Stimulated activated naive B cell treated with anti-CD40 and anti-IgM and Interleukin-4, amounts not matched to agents 10 μg/mL and 1 μg/mL and 100 μg/mL, for 72 hours (primary cell): ENCODE measurements around the gene CTSK.
A peak's percentile ranks its signal among the peaks of the same experiment; 100 is the strongest.
"Not testable (repeated sequence)": the region's sequence is repeated elsewhere in the genome, so short reads cannot be mapped to it uniquely, and the experiment has no call there.

Experiments
- ATAC-seq, 2 donors: fragments of 150-1000 bp; cut with Tn5 transposase; replicated peaks; 2 replicates each; pipeline ENCODE4 v1.10.0; 2021; ENCODE audit warnings: moderate library complexity in 1 of 2
- DNase-seq: peaks from one replicate; pipeline ENCODE4 v3.0.0; 2021
- H3K27ac Mint-ChIP-seq: one replicate; pipeline ENCODE4 v1.8.0; 2022; ENCODE audit warnings: mild to moderate bottlenecking, mixed read lengths
- H3K27me3 Mint-ChIP-seq, 2 donors: one replicate each; pipeline ENCODE4 v1.8.0; 2022; ENCODE audit warnings: mixed read lengths in 2 of 2
- H3K36me3 Mint-ChIP-seq, 2 donors: one replicate each; pipeline ENCODE4 v1.8.0; 2022; ENCODE audit warnings: mixed read lengths in 2 of 2, mild to moderate bottlenecking in 1 of 2
- H3K4me1 Mint-ChIP-seq, 2 donors: one replicate each; pipeline ENCODE4 v1.8.0; 2022; ENCODE audit warnings: mixed read lengths in 2 of 2, mild to moderate bottlenecking in 1 of 2
- H3K4me3 Mint-ChIP-seq, 2 donors: one replicate each; pipeline ENCODE4 v1.8.0; 2022; ENCODE audit warnings: mild to moderate bottlenecking in 2 of 2, mixed read lengths in 2 of 2, moderate library complexity in 1 of 2
- H3K9me3 Mint-ChIP-seq, 2 donors: one replicate each; pipeline ENCODE4 v1.8.0; 2022; ENCODE audit warnings: mixed read lengths in 2 of 2, mild to moderate bottlenecking in 1 of 2

The CTSK gene

DNA sequence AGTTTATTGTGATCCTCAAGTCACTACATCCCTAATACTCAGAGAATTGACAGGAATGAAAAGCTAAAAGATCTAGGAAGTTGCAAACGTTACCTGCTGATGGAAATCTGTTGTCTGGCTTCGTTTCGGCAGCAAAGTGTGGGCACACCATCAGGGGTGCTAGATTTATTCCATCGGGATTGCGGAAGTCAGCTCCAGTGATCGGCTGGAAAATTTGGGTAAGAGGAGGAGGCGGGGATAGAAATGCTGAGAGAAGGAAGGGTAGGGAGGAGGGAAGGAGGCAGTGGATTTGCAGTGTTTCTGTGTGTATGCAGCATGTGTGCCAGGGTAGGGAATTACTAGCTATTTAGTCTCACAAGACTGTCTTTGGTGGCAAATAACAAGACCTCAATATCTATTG lies at the start of gene CTSK:
CTSK (minus strand) TSS at position 140 of the 400 bp plus-strand sequence. CDS start 1,455 bp downstream, outside the sequence.
- no peak within 1 kb of the TSS for H3K4me3 Mint-ChIP-seq
- no peak within 1 kb of the TSS for H3K27ac Mint-ChIP-seq
- peaks cover 8 to 9% of the 10 kb centered on the region in 2 donors for H3K4me1 Mint-ChIP-seq
- no peak for ATAC-seq
- H3K9me3 Mint-ChIP-seq: no peaks in the 10 kb centered on the region
- H3K36me3 Mint-ChIP-seq: peaks cover 6 to 24% of the 10 kb centered on the region in 2 donors
- H3K27me3 Mint-ChIP-seq: no peaks in the 10 kb centered on the region
- no peak for DNase-seq

DNA sequence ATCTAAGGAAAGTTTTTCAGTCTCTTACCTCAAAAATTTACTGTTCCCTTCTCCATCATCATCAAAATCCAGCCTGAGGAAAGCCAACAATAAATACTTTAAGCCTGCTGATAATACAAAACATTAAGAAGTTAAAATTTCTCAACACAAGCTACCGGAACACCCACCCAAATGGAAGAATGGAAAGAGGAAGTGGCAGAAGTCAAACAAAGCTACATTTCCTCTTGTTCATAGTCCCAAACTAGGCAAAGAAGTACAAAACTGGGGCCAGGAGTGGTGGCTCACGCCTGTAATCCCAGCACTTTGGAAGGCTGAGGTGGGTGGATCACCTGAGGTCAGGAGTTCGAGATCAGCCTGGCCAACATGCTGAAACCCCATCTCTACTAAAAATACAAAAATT lies 44.7 kb upstream of the CTSK start:
- H3K4me1 Mint-ChIP-seq: peaks cover 12 to 27% of the 10 kb centered on the region in 2 donors
- H3K9me3 Mint-ChIP-seq, DNase-seq, H3K27me3 Mint-ChIP-seq: not testable (repeated sequence)
- peak overlapping the region; percentile 22 for H3K27ac Mint-ChIP-seq
- peak; percentile 38 to 49 for ATAC-seq
- H3K36me3 Mint-ChIP-seq: peaks cover 24 to 44% of the 10 kb centered on the region in 2 donors
- peak overlapping the region; percentile 29 to 56 for H3K4me3 Mint-ChIP-seq

- peaks cover 17 to 31% of the 10 kb centered on the region in 2 donors for H3K4me1 Mint-ChIP-seq
- ATAC-seq, H3K4me3 Mint-ChIP-seq, H3K9me3 Mint-ChIP-seq, H3K27ac Mint-ChIP-seq, DNase-seq, H3K27me3 Mint-ChIP-seq: not testable (repeated sequence)
- H3K36me3 Mint-ChIP-seq: peaks cover 27 to 52% of the 10 kb centered on the region in 2 donors
These were observed 42.8 kb upstream of the CTSK start for GRCh38 chr1:150850801-150851362.

GRCh38 chr1:150846473-150847146 lies 38.5 kb upstream of the CTSK start:
- Mint-ChIP-seq H3K4me1 (peaks cover 7 to 21% of the 10 kb centered on the region in 2 donors), H3K27ac (no peak overlapping the region), H3K9me3 (no peaks in the 10 kb centered on the region), H3K36me3 (peaks cover 12 to 29% of the 10 kb centered on the region in 2 donors), H3K27me3 (no peaks in the 10 kb centered on the region), H3K4me3 (no peak overlapping the region)
- DNase-seq (no peak), ATAC-seq (no peak)

GRCh38 chr1:150843474-150843873 lies 35.4 kb upstream of the CTSK start:
- ATAC-seq: no peak
- no peak for DNase-seq
- Mint-ChIP-seq H3K36me3 (peaks cover 10 to 39% of the 10 kb centered on the region in 2 donors), H3K4me3 (no peak overlapping the region), H3K4me1 (peaks cover 7 to 24% of the 10 kb centered on the region in 2 donors), H3K9me3 (no peaks in the 10 kb centered on the region), H3K27me3 (no peaks in the 10 kb centered on the region), H3K27ac (no peak overlapping the region)

DNA sequence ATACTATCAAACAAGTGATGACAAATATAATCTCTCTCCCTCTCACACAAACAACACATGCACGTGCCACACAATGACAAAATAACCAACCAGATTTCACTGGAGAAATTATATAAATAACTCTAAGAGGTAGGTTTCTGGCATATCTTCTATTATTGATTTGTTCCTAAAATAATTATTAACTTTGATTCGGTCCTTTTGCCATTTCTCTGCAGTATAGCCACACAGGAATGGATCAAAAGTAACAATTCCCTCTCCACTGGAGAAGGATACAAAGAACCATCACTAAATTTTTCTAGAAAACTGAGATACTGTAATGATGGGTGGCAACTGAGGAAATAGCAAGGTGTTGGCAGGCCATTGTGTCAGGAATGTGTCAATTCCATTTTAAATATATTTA lies 34.9 kb upstream of the CTSK start:
- H3K27me3 Mint-ChIP-seq: no peaks in the 10 kb centered on the region
- H3K27ac Mint-ChIP-seq: no peak overlapping the region
- peaks cover 13 to 41% of the 10 kb centered on the region in 2 donors for H3K36me3 Mint-ChIP-seq
- ATAC-seq: no peak
- H3K4me3 Mint-ChIP-seq: no peak overlapping the region
- H3K4me1 Mint-ChIP-seq: peaks cover 7 to 21% of the 10 kb centered on the region in 2 donors
- DNase-seq: no peak
- no peaks in the 10 kb centered on the region for H3K9me3 Mint-ChIP-seq

GRCh38 chr1:150842343-150842742 lies 34.3 kb upstream of the CTSK start:
- ATAC-seq: no peak
- Mint-ChIP-seq H3K9me3 (no peaks in the 10 kb centered on the region), H3K27me3 (no peaks in the 10 kb centered on the region), H3K4me3 (no peak overlapping the region), H3K36me3 (peaks cover 16 to 40% of the 10 kb centered on the region in 2 donors), H3K27ac (no peak overlapping the region), H3K4me1 (peaks cover 5 to 16% of the 10 kb centered on the region in 2 donors)
- DNase-seq: no peak

DNA sequence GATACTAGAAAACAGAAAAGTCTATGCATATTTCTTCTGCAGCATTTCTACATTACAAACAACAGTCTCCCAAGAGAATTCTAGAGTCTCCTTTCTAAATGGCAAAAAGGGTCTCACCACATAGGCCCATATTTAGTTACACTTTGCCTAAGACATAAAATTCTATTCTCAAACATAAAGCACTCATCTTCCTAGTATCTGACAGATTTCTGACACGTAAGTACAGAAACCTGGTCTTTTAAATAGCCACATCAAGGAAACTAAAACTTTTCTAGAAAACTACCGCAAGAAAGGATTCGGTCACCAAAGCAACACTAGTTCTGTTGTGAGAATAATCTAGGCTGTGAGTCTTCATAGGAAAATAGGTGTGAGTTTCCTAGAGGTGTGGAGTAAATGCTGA lies 33.6 kb upstream of the CTSK start:
- Mint-ChIP-seq H3K4me3 (no peak overlapping the region), H3K36me3 (peaks cover 16 to 41% of the 10 kb centered on the region in 2 donors), H3K4me1 (peaks cover 3 to 23% of the 10 kb centered on the region in 2 donors), H3K9me3 (no peaks in the 10 kb centered on the region), H3K27me3 (no peaks in the 10 kb centered on the region), H3K27ac (no peak overlapping the region)
- ATAC-seq (no peak), DNase-seq (no peak)

DNA sequence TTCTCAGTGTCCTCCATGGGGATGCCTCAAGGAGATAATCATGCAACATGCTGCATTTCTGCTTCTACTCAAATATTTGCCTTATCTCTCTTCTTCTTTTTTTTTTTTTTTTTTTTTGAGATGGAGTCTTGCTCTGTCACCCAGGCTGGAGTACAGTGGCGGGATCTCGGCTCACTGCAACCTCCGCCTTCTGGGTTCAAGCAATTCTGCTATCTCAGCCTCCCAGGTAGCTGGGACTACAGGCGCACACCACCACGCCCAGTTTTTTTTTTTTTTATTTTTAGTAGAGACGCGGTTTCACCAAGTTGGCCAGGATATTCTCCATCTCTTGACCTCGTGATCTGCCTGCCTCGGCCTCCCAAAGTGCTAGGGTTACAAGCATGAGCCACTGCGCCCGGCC lies 32.8 kb upstream of the CTSK start:
- H3K4me3 Mint-ChIP-seq, DNase-seq, H3K27me3 Mint-ChIP-seq, H3K27ac Mint-ChIP-seq, H3K9me3 Mint-ChIP-seq, ATAC-seq: not testable (repeated sequence)
- Mint-ChIP-seq H3K36me3 (peaks cover 20 to 45% of the 10 kb centered on the region in 2 donors), H3K4me1 (peaks cover 2 to 30% of the 10 kb centered on the region in 2 donors)

DNA sequence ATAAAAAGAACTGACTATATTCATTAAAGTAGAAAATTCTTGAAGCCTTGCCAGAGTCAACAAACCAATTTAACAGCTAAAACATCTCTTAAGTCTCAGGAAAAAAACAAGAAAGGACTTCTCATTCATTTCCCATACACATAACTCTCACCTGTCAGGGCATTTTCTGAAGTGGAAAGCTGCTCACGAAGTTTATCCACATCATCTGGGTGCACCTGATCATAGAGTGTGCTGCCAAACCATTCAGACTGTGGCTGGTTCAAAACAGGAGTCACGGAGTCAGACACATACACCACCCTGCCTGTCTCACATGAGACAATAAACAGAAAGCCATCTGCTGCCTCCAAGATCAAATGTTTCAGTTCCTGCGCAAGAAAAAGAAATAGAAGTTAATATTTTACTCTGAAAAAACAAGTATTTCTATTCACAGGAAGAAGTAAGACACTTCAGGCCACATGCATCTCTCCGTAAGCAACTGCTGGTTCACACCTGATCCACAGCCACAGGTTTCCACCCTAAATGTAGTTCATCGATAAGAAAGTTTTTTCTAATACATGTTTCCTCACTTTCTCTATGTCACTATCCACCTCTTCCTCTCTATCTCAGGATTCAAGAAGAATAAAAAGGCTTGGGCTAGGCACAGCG lies 28.2 kb upstream of the CTSK start:
- no peak overlapping the region for H3K4me3 Mint-ChIP-seq
- DNase-seq: no peak
- H3K9me3 Mint-ChIP-seq: no peaks in the 10 kb centered on the region
- peaks cover 39 to 69% of the 10 kb centered on the region in 2 donors for H3K36me3 Mint-ChIP-seq
- peak overlapping the region; percentile 48 for H3K27ac Mint-ChIP-seq
- no peaks in the 10 kb centered on the region for H3K27me3 Mint-ChIP-seq
- peak; percentile 41 to 77 for ATAC-seq
- peaks cover 0 to 15% of the 10 kb centered on the region in 2 donors for H3K4me1 Mint-ChIP-seq

GRCh38 chr1:150833961-150834360 lies 25.9 kb upstream of the CTSK start:
- DNase-seq: not testable (repeated sequence)
- peaks cover 44 to 78% of the 10 kb centered on the region in 2 donors for H3K36me3 Mint-ChIP-seq

GRCh38 chr1:150832597-150832996 lies 24.5 kb upstream of the CTSK start:
- no peak for ATAC-seq
- no peaks in the 10 kb centered on the region for H3K27me3 Mint-ChIP-seq
- no peak for DNase-seq
- H3K4me1 Mint-ChIP-seq: peaks cover 1 to 15% of the 10 kb centered on the region in 2 donors
- no peak overlapping the region for H3K4me3 Mint-ChIP-seq
- H3K36me3 Mint-ChIP-seq: peaks cover 40 to 72% of the 10 kb centered on the region in 2 donors
- no peaks in the 10 kb centered on the region for H3K9me3 Mint-ChIP-seq
- H3K27ac Mint-ChIP-seq: no peak overlapping the region

More at GRCh38 chr1:150833961-150834360, 25.9 kb upstream of the CTSK start:
- H3K4me3 Mint-ChIP-seq, H3K9me3 Mint-ChIP-seq, ATAC-seq, H3K27me3 Mint-ChIP-seq, H3K27ac Mint-ChIP-seq: not testable (repeated sequence)
- H3K4me1 Mint-ChIP-seq: peaks cover 1 to 15% of the 10 kb centered on the region in 2 donors

DNA sequence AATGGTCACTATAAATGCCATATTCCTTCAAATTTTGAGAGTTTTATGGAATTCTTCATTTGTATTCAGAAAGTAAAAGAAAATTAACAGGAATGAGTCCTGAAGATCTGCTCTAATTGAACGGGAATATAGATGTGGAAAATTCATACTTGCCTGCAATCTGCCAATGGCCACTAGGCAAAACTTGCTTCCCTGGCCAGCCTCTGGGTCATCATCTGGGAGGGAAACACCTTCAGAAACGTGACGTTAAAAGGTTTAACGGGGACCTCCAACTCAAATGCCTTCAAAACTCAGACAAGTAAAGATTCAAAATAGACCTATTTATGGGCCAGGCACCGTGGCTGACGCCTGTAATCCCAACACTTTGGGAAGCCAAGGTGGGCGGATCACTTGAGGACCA lies 21.7 kb upstream of the CTSK start:
- H3K4me3 Mint-ChIP-seq: no peak overlapping the region
- H3K4me1 Mint-ChIP-seq: peaks cover 0 to 1% of the 10 kb centered on the region in 2 donors
- no peaks in the 10 kb centered on the region for H3K9me3 Mint-ChIP-seq
- H3K27ac Mint-ChIP-seq: no peak overlapping the region
- peaks cover 32 to 52% of the 10 kb centered on the region in 2 donors for H3K36me3 Mint-ChIP-seq
- no peak for DNase-seq
- no peak for ATAC-seq
- H3K27me3 Mint-ChIP-seq: no peaks in the 10 kb centered on the region

DNA sequence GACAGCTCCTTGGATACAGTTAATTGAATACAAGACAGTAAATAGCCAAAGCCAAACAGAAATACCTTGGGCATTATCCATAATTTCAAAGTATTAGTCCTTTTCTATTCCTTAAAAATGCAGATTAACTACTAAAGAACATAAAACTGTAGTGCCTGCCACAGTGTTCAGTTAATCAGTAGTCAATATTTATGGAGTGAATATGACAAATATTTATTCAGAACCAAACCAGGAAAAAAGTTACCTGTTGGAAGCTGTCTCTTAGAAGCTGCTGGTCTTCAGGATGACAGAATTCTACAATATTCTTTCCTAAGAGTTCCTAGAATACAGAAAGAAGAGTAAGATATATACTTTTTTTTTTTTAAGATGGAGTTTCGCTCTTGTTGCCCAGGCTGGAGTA lies 18.2 kb upstream of the CTSK start:
- peaks cover 0 to 1% of the 10 kb centered on the region in 2 donors for H3K4me1 Mint-ChIP-seq
- peaks cover 21 to 36% of the 10 kb centered on the region in 2 donors for H3K36me3 Mint-ChIP-seq
- H3K4me3 Mint-ChIP-seq: no peak overlapping the region

More for the DNA sequence above, 18.2 kb upstream of the CTSK start:
- DNase-seq (no peak), ATAC-seq (no peak)
- Mint-ChIP-seq H3K27ac (no peak overlapping the region), H3K27me3 (no peaks in the 10 kb centered on the region), H3K9me3 (no peaks in the 10 kb centered on the region)
